HL-60 (cell line): Measurements from ENCODE around the gene JAG1.

Experiments used
- CTCF ChIP-seq: IDR thresholded peaks from one replicate; pipeline ENCODE4 v1.5.1; 2011; ENCODE audit warnings: low read length, control low read depth, inconsistent platforms; ENCODE audit not compliant: insufficient read depth
- POLR2AphosphoS5 ChIP-seq: IDR thresholded peaks from 2 replicates; pipeline ENCODE4 v1.6.1; 2012; ENCODE audit warnings: low read depth
- REST ChIP-seq: IDR thresholded peaks from 2 replicates; pipeline ENCODE4 v1.6.1; 2012; ENCODE audit warnings: low read depth; ENCODE audit not compliant: insufficient replicate concordance

GRCh38 chr20:10651227-10651990 is 22.4 kb downstream of the JAG1 start:
- no peak for TF ChIP-seq CTCF
- TF ChIP-seq POLR2AphosphoS5: 0 out of 2 replicates have a peak, but pooled peaks have one; percentile 17
- no peak for TF ChIP-seq REST
